ENCODE data around the gene POLR2M.
A peak's percentile ranks its signal among the peaks of the same experiment; 100 is the strongest.

The POLR2M gene

GRCh38 chr15:57727031-57727430 is 20.5 kb downstream of the POLR2M start:
- H3K4me3 ChIP-seq (ENCODE audit: low read length), result no peak overlapping the region
- no peak for DNase-seq (ENCODE audit: low read depth)
- no peak for TF ChIP-seq CTCF (conservative IDR thresholded peaks at IDR 0.05; ENCODE audit: low read depth, low read length)

GRCh38 chr15:57728436-57728835 is 21.9 kb downstream of the POLR2M start:
- no peak for DNase-seq (ENCODE audit: low read depth)
- H3K4me3 ChIP-seq (ENCODE audit: low read length), result no peak overlapping the region
- TF ChIP-seq CTCF (conservative IDR thresholded peaks at IDR 0.05; ENCODE audit: low read depth, low read length), result no peak

GRCh38 chr15:57730876-57731275 is 24.4 kb downstream of the POLR2M start:
- no peak for TF ChIP-seq CTCF (conservative IDR thresholded peaks at IDR 0.05; ENCODE audit: low read depth, low read length)
- no peak for DNase-seq (ENCODE audit: low read depth)
- H3K4me3 ChIP-seq (ENCODE audit: low read length), result no peak overlapping the region

- H3K4me3 ChIP-seq (ENCODE audit: low read length), result no peak overlapping the region
- DNase-seq (ENCODE audit: low read depth), result no peak
- no peak for TF ChIP-seq CTCF (conservative IDR thresholded peaks at IDR 0.05; ENCODE audit: low read depth, low read length)
Observed at GRCh38 chr15:57731530-57732103, 25.1 kb downstream of the POLR2M start.

- no peak overlapping the region for H3K4me3 ChIP-seq (ENCODE audit: low read length)
- no peak for DNase-seq (ENCODE audit: low read depth)
- TF ChIP-seq CTCF (conservative IDR thresholded peaks at IDR 0.05; ENCODE audit: low read depth, low read length), result peak; percentile 92
Observed at GRCh38 chr15:57732526-57733331, 26.2 kb downstream of the POLR2M start.

GRCh38 chr15:57734860-57735259 is 28.3 kb downstream of the POLR2M start:
- no peak overlapping the region for H3K4me3 ChIP-seq (ENCODE audit: low read length)
- no peak for DNase-seq (ENCODE audit: low read depth)
- no peak for TF ChIP-seq CTCF (conservative IDR thresholded peaks at IDR 0.05; ENCODE audit: low read depth, low read length)

GRCh38 chr15:57735431-57735830 is 28.9 kb downstream of the POLR2M start:
- no peak overlapping the region for H3K4me3 ChIP-seq (ENCODE audit: low read length)
- DNase-seq (ENCODE audit: low read depth), result no peak
- no peak for TF ChIP-seq CTCF (conservative IDR thresholded peaks at IDR 0.05; ENCODE audit: low read depth, low read length)
